Mesothelial cell of epicardium (in vitro differentiated cells): Measurements from ENCODE around the gene PELI2. TPM values are rescaled to one million over a fixed set of nuclear protein-coding genes. Genes with fewer than 3 reads are reported as not detected.

Experiments used
- DNase-seq, 2 experiments: peaks; one replicate each; pipeline ENCODE4 v3.0.0; 2021; ENCODE audit warnings: low spot score in 2 of 2; ENCODE audit not compliant: unreplicated experiment in 2 of 2
- H3K27ac Mint-ChIP-seq: 2 replicates; pipeline ENCODE4 v1.8.0; 2021; ENCODE audit warnings: mixed read lengths
- H3K27me3 Mint-ChIP-seq: 2 replicates; pipeline ENCODE4 v1.8.0; 2021; ENCODE audit warnings: low read depth, mixed read lengths
- H3K36me3 Mint-ChIP-seq: 2 replicates; pipeline ENCODE4 v1.8.0; 2021; ENCODE audit warnings: mixed read lengths
- H3K4me1 Mint-ChIP-seq: 2 replicates; pipeline ENCODE4 v1.8.0; 2021; ENCODE audit warnings: mixed read lengths
- H3K4me3 Mint-ChIP-seq: 2 replicates; pipeline ENCODE4 v1.8.0; 2021; ENCODE audit warnings: mild to moderate bottlenecking, moderate library complexity, mixed read lengths
- H3K9me3 Mint-ChIP-seq: 2 replicates; pipeline ENCODE4 v1.8.0; 2021; ENCODE audit warnings: mixed read lengths
- CTCF ChIP-seq: fragments of 200-600 bp; sonication (generic); IDR thresholded peaks from one replicate; pipeline ENCODE4 v1.5.0; 2021; ENCODE audit warnings: antibody characterized with exemption; ENCODE audit not compliant: unreplicated experiment
- total RNA-seq: library from RNA; stranded (reverse); gene quantifications from 3 replicates; pipeline ENCODE4 v1.2.1, GENCODE V29; 2021

Gene PELI2
- total RNA-seq, 1 donor from 2014 or later, result 10.0 TPM

- Mint-ChIP-seq H3K36me3 (no peaks in the 10 kb centered on the region), H3K4me1 (peaks cover 7% of the 10 kb centered on the region)
These were observed 7.8 kb downstream of the PELI2 start for GRCh38 chr14:56125772-56126636.

DNA sequence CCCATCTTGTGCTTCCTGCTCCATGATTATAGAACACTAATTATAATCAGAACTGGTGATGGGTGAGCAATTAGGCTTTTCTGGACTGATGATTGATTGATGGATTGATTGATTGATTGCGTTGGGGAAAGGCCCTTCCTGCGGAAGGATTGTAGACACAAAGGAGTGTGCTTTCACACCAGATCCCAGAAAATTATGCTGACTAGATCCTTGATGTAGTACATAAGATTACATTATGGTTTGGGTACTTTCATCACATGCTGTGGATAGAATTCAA, 8.4 kb downstream of the PELI2 start:
- Mint-ChIP-seq H3K9me3 (no peaks in the 10 kb centered on the region), H3K27me3 (peaks cover 25% of the 10 kb centered on the region), H3K36me3 (no peaks in the 10 kb centered on the region), H3K4me3 (no peak overlapping the region), H3K4me1 (peaks cover 8% of the 10 kb centered on the region), H3K27ac (no peak overlapping the region)
- no peak for TF ChIP-seq CTCF
- DNase-seq, result no peak

More at GRCh38 chr14:56125772-56126636, 7.8 kb downstream of the PELI2 start:
- Mint-ChIP-seq H3K27ac (no peak overlapping the region), H3K27me3 (peaks cover 30% of the 10 kb centered on the region), H3K4me3 (no peak overlapping the region), H3K9me3 (no peaks in the 10 kb centered on the region)
- no peak for TF ChIP-seq CTCF
- DNase-seq, result no peak

DNA sequence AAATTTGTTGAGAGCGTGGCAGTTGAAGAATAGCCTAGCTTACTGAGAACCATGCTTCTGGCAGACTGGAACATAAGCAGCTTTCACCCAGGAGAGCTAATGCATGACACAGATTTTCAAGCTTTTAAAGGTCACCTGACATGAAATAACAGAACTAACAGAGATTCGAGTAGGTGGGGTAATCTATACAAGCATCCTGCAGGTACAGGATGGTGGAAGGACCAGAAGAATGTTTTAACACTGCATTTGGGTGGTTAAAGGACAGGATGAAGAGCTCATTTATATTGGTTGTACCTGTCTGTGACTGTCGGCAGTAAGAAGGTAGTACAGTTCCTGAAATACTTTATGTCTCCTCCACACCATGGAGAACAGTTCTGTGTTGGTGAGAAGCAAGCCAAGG, 8.9 kb downstream of the PELI2 start:
- no peaks in the 10 kb centered on the region for H3K9me3 Mint-ChIP-seq
- no peak overlapping the region for H3K27ac Mint-ChIP-seq
- H3K4me3 Mint-ChIP-seq, result no peak overlapping the region
- H3K36me3 Mint-ChIP-seq, result no peaks in the 10 kb centered on the region
- TF ChIP-seq CTCF, result no peak
- H3K27me3 Mint-ChIP-seq, result peaks cover 21% of the 10 kb centered on the region
- no peak for DNase-seq
- peaks cover 10% of the 10 kb centered on the region for H3K4me1 Mint-ChIP-seq

DNA sequence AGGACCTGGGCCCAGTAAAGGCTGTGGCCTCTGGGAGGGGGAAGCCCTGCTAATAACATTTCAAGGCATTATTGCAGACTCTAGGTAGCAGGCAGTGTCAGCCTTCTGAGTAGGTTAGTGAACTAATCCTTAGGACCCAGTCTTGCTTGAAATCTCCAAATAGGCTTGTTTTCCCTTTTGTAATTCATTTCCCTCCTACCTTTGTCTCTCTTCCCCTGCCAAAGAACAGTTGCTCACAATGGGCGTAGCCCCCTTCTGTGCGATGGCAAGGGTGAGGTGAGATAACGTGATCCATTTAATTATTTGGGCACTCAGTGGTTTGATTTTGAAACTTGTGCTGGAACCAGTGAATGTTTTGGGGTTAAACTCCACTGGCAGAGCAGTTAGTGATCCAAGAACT, 10.9 kb downstream of the PELI2 start:
- H3K27ac Mint-ChIP-seq, result no peak overlapping the region
- H3K4me1 Mint-ChIP-seq, result peaks cover 13% of the 10 kb centered on the region
- no peak for DNase-seq
- H3K4me3 Mint-ChIP-seq, result no peak overlapping the region
- peaks cover 10% of the 10 kb centered on the region for H3K27me3 Mint-ChIP-seq
- no peaks in the 10 kb centered on the region for H3K36me3 Mint-ChIP-seq
- H3K9me3 Mint-ChIP-seq, result no peaks in the 10 kb centered on the region
- TF ChIP-seq CTCF, result no peak

- Mint-ChIP-seq H3K27ac (no peak overlapping the region), H3K27me3 (peaks cover 6% of the 10 kb centered on the region), H3K36me3 (no peaks in the 10 kb centered on the region), H3K9me3 (no peaks in the 10 kb centered on the region), H3K4me1 (peaks cover 10% of the 10 kb centered on the region), H3K4me3 (no peak overlapping the region)
- DNase-seq, result no peak
- TF ChIP-seq CTCF, result no peak
These were observed 11.7 kb downstream of the PELI2 start for GRCh38 chr14:56129933-56130332.
